Activated T-cell treated with anti-CD3 and anti-CD28 coated beads, Interleukin-2, amount 50 U/mL, for 24 hours (primary cell): ENCODE results near the gene MAP3K7.
A peak's percentile ranks its signal among the peaks of the same experiment; 100 is the strongest.
"Not testable (repeated sequence)": the region's sequence is repeated elsewhere in the genome, so short reads cannot be mapped to it uniquely, and the experiment has no call there.

Source experiments
- DNase-seq: peaks from one replicate; pipeline ENCODE4 v3.0.0-alpha.2; 2020
- H3K27ac Mint-ChIP-seq: 2 replicates; pipeline ENCODE4 v1.8.0; 2020; ENCODE audit warnings: mild to moderate bottlenecking, mixed read lengths
- H3K27me3 Mint-ChIP-seq: 2 replicates; pipeline ENCODE4 v1.8.0; 2020; ENCODE audit warnings: mixed read lengths
- H3K36me3 Mint-ChIP-seq: 2 replicates; pipeline ENCODE4 v1.8.0; 2020; ENCODE audit warnings: low read depth, mixed read lengths
- H3K4me1 Mint-ChIP-seq: 2 replicates; pipeline ENCODE4 v1.8.0; 2020; ENCODE audit warnings: low read depth, mixed read lengths
- H3K4me3 Mint-ChIP-seq: 2 replicates; pipeline ENCODE4 v1.8.0; 2020; ENCODE audit warnings: mild to moderate bottlenecking, moderate library complexity, mixed read lengths
- H3K9me3 Mint-ChIP-seq: 2 replicates; pipeline ENCODE4 v1.8.0; 2020; ENCODE audit warnings: mixed read lengths

The MAP3K7 gene

DNA sequence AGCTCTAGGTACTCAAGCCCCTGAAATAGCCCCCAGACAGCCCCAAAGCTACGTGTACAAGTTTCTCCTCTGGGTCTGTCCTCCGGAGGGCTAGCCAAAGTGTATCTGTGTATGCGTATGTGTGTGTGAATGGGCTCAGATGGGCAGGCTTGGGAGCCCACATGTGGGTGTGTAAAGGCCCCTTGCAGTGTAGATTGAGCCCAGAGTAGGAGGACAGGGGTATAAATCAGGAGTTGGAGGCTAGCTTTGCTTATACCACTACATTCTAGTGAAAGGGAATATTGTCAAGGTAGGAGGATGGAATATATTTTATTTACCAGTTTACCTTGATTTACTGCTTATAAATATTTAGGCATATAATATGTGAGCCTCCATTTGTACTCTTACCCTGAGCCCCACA is 9.0 kb upstream of the MAP3K7 start:
- DNase-seq = no peak
- no peaks in the 10 kb centered on the region for H3K9me3 Mint-ChIP-seq
- H3K27ac Mint-ChIP-seq = no peak overlapping the region
- peaks cover 4% of the 10 kb centered on the region for H3K4me1 Mint-ChIP-seq
- H3K4me3 Mint-ChIP-seq = no peak overlapping the region
- peaks cover 47% of the 10 kb centered on the region for H3K27me3 Mint-ChIP-seq
- no peaks in the 10 kb centered on the region for H3K36me3 Mint-ChIP-seq

DNA sequence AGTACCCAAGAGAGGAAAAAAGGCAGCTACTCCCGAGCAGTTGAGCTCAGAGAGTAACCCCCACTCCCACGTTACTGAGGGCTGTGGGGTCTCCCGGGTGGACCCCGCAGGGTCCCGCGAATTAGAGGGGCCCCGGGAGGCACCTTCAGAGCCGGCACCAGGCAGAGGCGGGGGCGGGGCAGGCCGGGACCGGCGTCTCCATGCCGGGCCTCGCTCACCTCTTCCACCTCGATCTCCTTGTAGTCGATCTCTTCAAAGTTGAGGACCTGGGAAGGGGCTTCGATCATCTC is 381 bp downstream of the MAP3K7 start:
- Mint-ChIP-seq H3K9me3 (no peaks in the 10 kb centered on the region), H3K36me3 (peaks cover 35% of the 10 kb centered on the region), H3K27ac (peak overlapping the region; percentile 99), H3K27me3 (peaks cover 10% of the 10 kb centered on the region), H3K4me1 (peaks cover 55% of the 10 kb centered on the region), H3K4me3 (peak overlapping the region; percentile 98)
- no peak for DNase-seq

DNA sequence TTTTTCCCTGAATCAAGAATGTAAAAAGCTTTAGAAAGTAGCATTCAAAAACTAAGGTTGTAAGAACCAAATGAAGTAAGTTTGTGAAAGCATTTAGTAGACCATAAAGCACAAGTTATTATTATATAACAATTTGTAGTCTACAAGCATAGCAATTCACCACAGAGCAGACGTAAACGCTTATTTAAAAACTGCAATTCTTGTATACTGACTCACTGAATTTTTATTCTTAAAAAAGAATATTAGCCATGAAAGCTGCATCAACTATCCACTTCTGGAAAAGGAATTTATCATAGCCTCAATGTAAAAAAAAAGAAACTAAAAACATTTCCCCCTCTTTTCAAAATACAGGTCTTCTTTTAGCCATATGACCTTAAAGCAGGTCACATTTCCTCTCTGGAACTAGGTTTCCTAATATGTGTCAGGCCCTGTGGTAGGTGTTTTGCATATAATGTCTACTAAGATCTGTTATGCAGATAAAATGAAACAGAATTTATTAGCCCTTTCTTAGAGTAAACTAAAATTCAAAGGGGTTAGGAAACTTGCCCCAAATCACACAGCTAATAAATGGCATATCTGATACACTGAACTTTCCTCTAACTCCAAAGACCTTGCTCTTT is 2.1 kb downstream of the MAP3K7 start:
- no peak for DNase-seq
- Mint-ChIP-seq H3K36me3 (peaks cover 37% of the 10 kb centered on the region), H3K4me3 (peak overlapping the region; percentile 98), H3K27ac (peak overlapping the region; percentile 82), H3K4me1 (peaks cover 61% of the 10 kb centered on the region), H3K9me3 (no peaks in the 10 kb centered on the region), H3K27me3 (peaks cover 7% of the 10 kb centered on the region)

GRCh38 chr6:90583836-90584481 is 2.9 kb downstream of the MAP3K7 start:
- no peak for DNase-seq
- no peaks in the 10 kb centered on the region for H3K9me3 Mint-ChIP-seq
- peak overlapping the region; percentile 98 for H3K4me3 Mint-ChIP-seq
- H3K4me1 Mint-ChIP-seq = peaks cover 67% of the 10 kb centered on the region
- peaks cover 37% of the 10 kb centered on the region for H3K36me3 Mint-ChIP-seq
- peak overlapping the region; percentile 82 for H3K27ac Mint-ChIP-seq
- peaks cover 7% of the 10 kb centered on the region for H3K27me3 Mint-ChIP-seq

- Mint-ChIP-seq H3K4me1 (peaks cover 64% of the 10 kb centered on the region), H3K36me3 (peaks cover 37% of the 10 kb centered on the region), H3K4me3 (peak overlapping the region; percentile 37), H3K9me3 (no peaks in the 10 kb centered on the region), H3K27ac (peak overlapping the region; percentile 77), H3K27me3 (peaks cover 2% of the 10 kb centered on the region)
- DNase-seq = no peak
These were observed 3.6 kb downstream of the MAP3K7 start for GRCh38 chr6:90583179-90583835.

- no peaks in the 10 kb centered on the region for H3K9me3 Mint-ChIP-seq
- no peak overlapping the region for H3K27ac Mint-ChIP-seq
- H3K4me3 Mint-ChIP-seq = no peak overlapping the region
- no peaks in the 10 kb centered on the region for H3K27me3 Mint-ChIP-seq
- H3K4me1 Mint-ChIP-seq = peaks cover 53% of the 10 kb centered on the region
- DNase-seq = no peak
- H3K36me3 Mint-ChIP-seq = peaks cover 26% of the 10 kb centered on the region
These were observed 5.7 kb downstream of the MAP3K7 start for GRCh38 chr6:90581146-90581545.

GRCh38 chr6:90578894-90579549 is 7.8 kb downstream of the MAP3K7 start:
- peaks cover 16% of the 10 kb centered on the region for H3K36me3 Mint-ChIP-seq

DNA sequence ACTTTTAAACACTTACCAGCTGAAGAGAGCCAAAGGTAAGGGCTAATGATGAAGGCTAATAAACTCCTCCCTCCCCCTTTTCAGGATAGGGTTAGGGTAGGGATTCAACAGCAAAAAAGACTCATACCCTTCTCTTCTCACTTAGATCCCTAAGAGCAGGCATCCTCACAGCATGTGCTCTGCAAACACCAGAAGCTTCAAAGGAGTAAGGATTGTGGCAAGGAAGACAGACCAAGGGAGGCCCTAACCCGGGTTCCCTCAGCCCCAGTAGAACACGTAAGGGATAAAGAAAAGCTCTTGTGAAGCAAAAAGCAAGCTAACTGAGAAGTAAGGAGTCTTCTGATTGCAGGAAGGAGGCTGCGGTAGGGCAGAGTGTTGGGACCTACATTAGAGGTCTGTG is 11.6 kb downstream of the MAP3K7 start:
- H3K4me3 Mint-ChIP-seq = no peak overlapping the region
- DNase-seq = no peak
- H3K4me1 Mint-ChIP-seq = peaks cover 23% of the 10 kb centered on the region
- H3K27ac Mint-ChIP-seq = no peak overlapping the region
- peaks cover 22% of the 10 kb centered on the region for H3K36me3 Mint-ChIP-seq
- H3K9me3 Mint-ChIP-seq = no peaks in the 10 kb centered on the region
- no peaks in the 10 kb centered on the region for H3K27me3 Mint-ChIP-seq

More at GRCh38 chr6:90578894-90579549, 7.8 kb downstream of the MAP3K7 start:
- no peaks in the 10 kb centered on the region for H3K27me3 Mint-ChIP-seq
- H3K9me3 Mint-ChIP-seq = no peaks in the 10 kb centered on the region
- H3K4me1 Mint-ChIP-seq = peaks cover 42% of the 10 kb centered on the region
- no peak overlapping the region for H3K27ac Mint-ChIP-seq
- H3K4me3 Mint-ChIP-seq = no peak overlapping the region
- DNase-seq = no peak

- no peak overlapping the region for H3K27ac Mint-ChIP-seq
- H3K9me3 Mint-ChIP-seq = no peaks in the 10 kb centered on the region
- peaks cover 22% of the 10 kb centered on the region for H3K4me1 Mint-ChIP-seq
- H3K27me3 Mint-ChIP-seq = no peaks in the 10 kb centered on the region
- H3K4me3 Mint-ChIP-seq = no peak overlapping the region
- DNase-seq = no peak
- H3K36me3 Mint-ChIP-seq = peaks cover 27% of the 10 kb centered on the region
These were observed 12.3 kb downstream of the MAP3K7 start for GRCh38 chr6:90574610-90575009.

DNA sequence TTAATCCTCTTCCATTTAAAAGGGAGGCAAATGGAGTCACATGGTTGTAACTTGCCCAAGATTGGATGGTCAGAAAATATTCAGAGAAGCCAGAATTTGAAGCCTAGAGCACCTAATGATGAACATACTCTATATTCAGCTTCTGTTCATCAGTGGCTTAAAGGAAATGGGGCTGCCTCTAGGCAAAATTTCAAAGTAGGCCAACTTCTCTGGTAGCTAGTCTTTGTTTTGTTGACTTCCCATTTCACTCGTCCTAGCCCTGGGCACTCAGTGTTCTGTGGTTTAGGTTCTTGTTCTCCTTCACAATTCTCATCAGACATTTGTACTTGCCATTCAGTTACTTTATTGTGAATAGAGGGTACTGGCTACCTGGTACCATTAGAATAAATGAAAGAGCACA is 13.2 kb downstream of the MAP3K7 start:
- no peaks in the 10 kb centered on the region for H3K9me3 Mint-ChIP-seq
- H3K4me3 Mint-ChIP-seq = no peak overlapping the region
- H3K27ac Mint-ChIP-seq = no peak overlapping the region
- H3K36me3 Mint-ChIP-seq = peaks cover 37% of the 10 kb centered on the region
- no peaks in the 10 kb centered on the region for H3K27me3 Mint-ChIP-seq
- H3K4me1 Mint-ChIP-seq = peaks cover 18% of the 10 kb centered on the region
- no peak for DNase-seq

DNA sequence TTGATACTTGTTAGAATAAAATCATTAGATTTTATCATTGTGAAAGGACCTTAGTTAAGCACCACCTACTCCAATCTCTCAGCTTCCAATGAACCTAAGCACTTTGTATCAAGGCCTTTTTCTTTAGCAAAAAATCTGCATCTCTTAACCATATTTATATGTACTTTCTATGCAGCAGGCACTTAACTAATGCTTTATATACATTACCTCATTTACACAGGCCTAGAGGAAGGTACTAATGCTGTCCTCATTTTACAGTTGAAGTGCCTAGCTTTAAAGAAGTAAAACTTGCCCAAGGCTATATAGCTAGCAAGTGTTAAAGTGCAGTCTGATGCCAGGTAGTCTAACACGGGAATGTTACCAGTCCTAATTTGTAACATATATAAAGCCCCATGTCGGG is 14.0 kb downstream of the MAP3K7 start:
- H3K9me3 Mint-ChIP-seq = no peaks in the 10 kb centered on the region
- H3K4me3 Mint-ChIP-seq = no peak overlapping the region
- no peak overlapping the region for H3K27ac Mint-ChIP-seq
- peaks cover 42% of the 10 kb centered on the region for H3K36me3 Mint-ChIP-seq
- DNase-seq = no peak
- no peaks in the 10 kb centered on the region for H3K27me3 Mint-ChIP-seq
- peaks cover 18% of the 10 kb centered on the region for H3K4me1 Mint-ChIP-seq

DNA sequence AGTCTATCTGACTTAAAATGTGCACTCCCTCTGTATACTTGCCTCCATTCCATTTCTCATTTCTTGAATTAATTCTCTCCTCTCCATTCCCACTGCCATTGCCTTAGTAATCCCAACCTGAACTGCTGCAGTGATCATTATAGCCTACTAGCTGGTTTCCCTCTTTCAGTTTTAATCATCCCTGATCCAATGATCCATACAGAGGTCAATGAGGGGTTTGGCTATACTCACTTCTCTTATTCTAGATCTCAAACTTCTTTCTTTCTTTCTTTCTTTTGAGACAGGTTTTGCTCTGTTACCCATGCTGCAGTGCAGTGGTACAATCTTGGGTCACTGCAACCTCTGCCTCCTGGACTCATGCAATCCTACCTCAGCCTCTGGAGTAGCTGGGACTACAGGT is 17.6 kb downstream of the MAP3K7 start:
- Mint-ChIP-seq H3K4me3 (no peak overlapping the region), H3K36me3 (peaks cover 68% of the 10 kb centered on the region), H3K4me1 (peaks cover 28% of the 10 kb centered on the region), H3K27me3 (no peaks in the 10 kb centered on the region), H3K27ac (no peak overlapping the region), H3K9me3 (no peaks in the 10 kb centered on the region)
- no peak for DNase-seq

DNA sequence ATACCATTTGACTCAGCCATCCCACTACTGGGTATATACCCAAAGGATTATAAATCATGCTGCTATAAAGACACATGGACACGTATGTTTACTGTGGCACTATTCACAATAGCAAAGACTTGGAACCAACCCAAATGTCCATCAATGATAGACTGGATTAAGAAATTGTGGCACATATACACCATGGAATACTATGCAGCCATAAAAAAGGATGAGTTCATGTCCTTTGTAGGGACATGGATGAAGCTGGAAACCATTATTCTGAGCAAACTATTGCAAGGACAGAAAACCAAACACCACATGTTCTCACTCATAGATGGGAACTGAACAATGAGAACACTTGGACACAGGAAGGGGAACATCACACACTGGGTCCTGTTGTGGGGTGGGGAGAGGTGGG is 19.2 kb downstream of the MAP3K7 start:
- DNase-seq = not testable (repeated sequence)
- Mint-ChIP-seq H3K4me1 (peaks cover 39% of the 10 kb centered on the region), H3K36me3 (peaks cover 82% of the 10 kb centered on the region)

DNA sequence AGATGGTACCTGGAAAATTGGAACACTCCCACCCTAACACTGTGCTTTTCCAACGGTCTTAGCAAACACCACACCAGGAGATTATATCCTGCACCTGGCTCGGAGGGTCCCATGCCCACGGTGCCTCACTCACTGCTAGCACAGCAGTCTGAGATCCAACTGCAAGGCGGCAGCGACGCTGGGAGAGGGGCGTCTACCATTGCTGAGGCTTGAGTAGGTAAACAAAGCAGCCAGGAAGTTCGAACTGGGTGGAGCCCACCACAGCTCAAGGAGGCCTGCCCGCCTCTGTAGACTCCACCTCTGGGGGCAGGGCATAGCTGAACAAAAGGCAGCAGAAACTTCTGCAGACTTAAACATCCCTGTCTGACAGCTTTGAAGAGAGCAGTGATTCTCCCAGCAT is 24.5 kb downstream of the MAP3K7 start:
- H3K27ac Mint-ChIP-seq, H3K4me3 Mint-ChIP-seq: not testable (repeated sequence)
- peaks cover 43% of the 10 kb centered on the region for H3K4me1 Mint-ChIP-seq

More for the DNA sequence above, 19.2 kb downstream of the MAP3K7 start:
- H3K27ac Mint-ChIP-seq, H3K9me3 Mint-ChIP-seq, H3K27me3 Mint-ChIP-seq, H3K4me3 Mint-ChIP-seq: not testable (repeated sequence)

GRCh38 chr6:90559931-90560330 is 26.9 kb downstream of the MAP3K7 start:
- no peak for DNase-seq
- no peak overlapping the region for H3K27ac Mint-ChIP-seq
- H3K9me3 Mint-ChIP-seq = no peaks in the 10 kb centered on the region
- H3K4me1 Mint-ChIP-seq = peaks cover 32% of the 10 kb centered on the region
- H3K4me3 Mint-ChIP-seq = no peak overlapping the region
- H3K27me3 Mint-ChIP-seq = no peaks in the 10 kb centered on the region
- peaks cover 85% of the 10 kb centered on the region for H3K36me3 Mint-ChIP-seq

More for the DNA sequence above, 24.5 kb downstream of the MAP3K7 start:
- H3K36me3 Mint-ChIP-seq = peaks cover 85% of the 10 kb centered on the region
- not testable (repeated sequence) for H3K27me3 Mint-ChIP-seq, H3K9me3 Mint-ChIP-seq, DNase-seq
